ENCODE measurements around the gene METTL17. TPM values are rescaled to one million over a fixed set of nuclear protein-coding genes. Genes with fewer than 3 reads are reported as not detected.

The METTL17 gene, protein sequence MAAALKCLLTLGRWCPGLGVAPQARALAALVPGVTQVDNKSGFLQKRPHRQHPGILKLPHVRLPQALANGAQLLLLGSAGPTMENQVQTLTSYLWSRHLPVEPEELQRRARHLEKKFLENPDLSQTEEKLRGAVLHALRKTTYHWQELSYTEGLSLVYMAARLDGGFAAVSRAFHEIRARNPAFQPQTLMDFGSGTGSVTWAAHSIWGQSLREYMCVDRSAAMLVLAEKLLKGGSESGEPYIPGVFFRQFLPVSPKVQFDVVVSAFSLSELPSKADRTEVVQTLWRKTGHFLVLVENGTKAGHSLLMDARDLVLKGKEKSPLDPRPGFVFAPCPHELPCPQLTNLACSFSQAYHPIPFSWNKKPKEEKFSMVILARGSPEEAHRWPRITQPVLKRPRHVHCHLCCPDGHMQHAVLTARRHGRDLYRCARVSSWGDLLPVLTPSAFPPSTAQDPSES
- 71.9 to 81.0 TPM (median 73.6 TPM) in 5 replicates for total RNA-seq (2022; extraction: Qiagen RNA extraction; ENCODE audit: low read depth)

DNA sequence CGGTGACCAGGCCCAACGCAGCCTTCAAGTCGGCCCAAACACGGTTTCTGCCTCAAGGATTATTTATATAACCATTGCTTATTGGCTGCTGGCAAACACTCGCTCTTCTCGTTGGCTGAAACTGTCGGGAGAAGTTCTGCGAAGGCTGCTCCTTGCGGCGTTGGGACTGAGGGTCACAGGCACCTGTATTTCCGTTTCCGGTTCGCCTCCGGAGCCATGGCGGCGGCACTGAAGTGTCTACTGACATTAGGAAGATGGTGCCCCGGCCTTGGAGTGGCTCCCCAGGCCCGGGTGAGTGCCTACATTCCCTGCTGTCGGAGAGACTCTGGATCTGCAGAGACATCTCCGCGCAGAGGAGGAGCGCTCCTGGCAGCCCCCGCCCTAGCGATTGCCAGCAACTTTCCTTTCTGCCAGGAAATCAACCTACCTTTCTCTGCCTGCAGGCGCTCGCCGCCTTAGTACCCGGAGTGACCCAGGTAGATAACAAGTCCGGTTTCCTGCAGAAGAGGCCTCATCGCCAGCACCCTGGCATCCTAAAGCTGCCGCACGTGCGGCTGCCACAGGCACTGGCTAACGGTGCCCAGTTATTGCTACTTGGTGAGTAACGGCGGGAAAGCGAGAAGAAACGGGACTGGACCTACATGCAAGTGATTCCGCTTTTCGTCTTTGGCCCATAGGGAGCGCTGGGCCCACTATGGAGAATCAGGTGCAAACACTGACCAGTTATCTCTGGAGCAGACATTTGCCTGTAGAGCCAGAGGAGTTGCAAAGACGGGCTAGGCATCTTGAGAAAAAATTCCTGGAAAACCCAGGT, at the start of gene METTL17:
Gene METTL17, plus strand, starts transcription at position 194 of the 814 bp plus-strand sequence. Its CDS starts 23 bp downstream, at position 217.

DNA sequence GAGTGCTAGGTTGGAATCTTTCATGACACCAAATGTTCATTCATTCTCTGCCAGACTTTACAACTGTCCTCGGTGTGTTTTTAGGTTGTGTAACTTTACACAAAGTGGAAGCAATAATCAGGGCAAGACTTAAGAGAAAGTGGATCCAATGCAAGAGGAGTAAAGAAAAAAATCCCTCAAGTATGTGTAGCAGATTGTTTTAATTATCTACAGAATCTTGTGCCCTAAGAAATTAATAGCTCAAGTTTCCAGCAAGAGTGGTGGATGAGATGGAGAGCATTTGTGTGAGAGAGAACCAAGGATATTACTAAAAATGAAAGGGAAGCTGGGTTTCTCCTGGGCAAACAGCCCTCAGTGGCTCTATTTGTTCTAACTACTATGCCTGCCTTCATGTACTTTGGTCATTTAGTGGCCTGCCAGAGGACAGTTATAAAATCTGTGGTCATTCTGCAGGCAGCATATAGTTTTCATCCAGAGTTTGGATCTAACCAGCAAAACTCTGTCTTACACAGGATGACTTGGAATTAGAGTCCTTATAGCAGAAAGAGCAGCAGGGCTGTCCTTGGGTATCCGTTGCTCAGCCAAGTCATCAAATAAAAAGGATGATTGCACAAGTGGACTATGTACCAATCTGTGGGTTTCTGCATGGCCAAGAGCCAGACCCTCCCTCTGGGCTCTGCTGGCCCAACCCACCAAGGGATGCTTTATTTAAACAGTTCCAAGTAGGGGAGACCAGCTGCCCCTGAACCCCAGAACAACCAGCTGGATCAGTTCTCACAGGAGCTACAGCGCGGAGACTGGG, 34.8 kb upstream of the METTL17 start, which contains the start of gene RNASE2:
Gene RNASE2, plus strand, starts transcription at position 752 of the 802 bp plus-strand sequence. CDS start 285 bp downstream, outside the sequence.

GRCh38 chr14:20998674-20999366, 9.0 kb downstream of the METTL17 start, which contains the start of gene SLC39A2:
SLC39A2 (plus strand) TSS chr14:20999293; CDS start chr14:20999447, 154 bp downstream.

GRCh38 chr14:21024585-21025370, 35.0 kb downstream of the METTL17 start, which contains the start of gene NDRG2:
NDRG2 (minus strand) TSS chr14:21025061; CDS start chr14:21023315, 1,746 bp downstream.

GRCh38 chr14:21029917-21030316, 40.1 kb downstream of the METTL17 start, which contains the start of gene TPPP2:
TPPP2 (plus strand) TSS chr14:21030217; CDS start chr14:21030582, 365 bp downstream.

GRCh38 chr14:21034707-21035106, 44.9 kb downstream of the METTL17 start, which contains the start of gene RNASE13:
RNASE13 (minus strand) TSS chr14:21034807; CDS start chr14:21034288, 519 bp downstream.

GRCh38 chr14:21041676-21042433, 52.1 kb downstream of the METTL17 start, which contains the start of gene RNASE7:
RNASE7 (plus strand) TSS chr14:21042362; CDS start chr14:21042993, 631 bp downstream.

Other genes with a start within 250 kb of the METTL17 start
- not detected in 5 replicates for gene EDDM3A, start 244.1 kb upstream of the METTL17 start, total RNA-seq (2022; extraction: Qiagen RNA extraction; ENCODE audit: low read depth)
- gene EDDM3B, start 221.6 kb upstream of the METTL17 start, total RNA-seq (2022; extraction: Qiagen RNA extraction; ENCODE audit: low read depth) = not detected in 5 replicates
- not detected in 5 replicates for gene RNASE6, start 208.7 kb upstream of the METTL17 start, total RNA-seq (2022; extraction: Qiagen RNA extraction; ENCODE audit: low read depth)
- 0.19 to 0.33 TPM (median 0.27 TPM) in 3 of 5 replicates, not detected in the others for gene RNASE1, start 187.1 kb upstream of the METTL17 start, total RNA-seq (2022; extraction: Qiagen RNA extraction; ENCODE audit: low read depth)
- gene RNASE3, start 98.6 kb upstream of the METTL17 start, total RNA-seq (2022; extraction: Qiagen RNA extraction; ENCODE audit: low read depth) = not detected in 5 replicates
- not detected in 5 replicates for gene RNASE2, start 34.5 kb upstream of the METTL17 start, total RNA-seq (2022; extraction: Qiagen RNA extraction; ENCODE audit: low read depth)
- gene SLC39A2, start 9.3 kb downstream of the METTL17 start, total RNA-seq (2022; extraction: Qiagen RNA extraction; ENCODE audit: low read depth) = not detected in 5 replicates
- 1.8 to 3.8 TPM (median 3.4 TPM) in 5 replicates for gene NDRG2, start 35.1 kb downstream of the METTL17 start, total RNA-seq (2022; extraction: Qiagen RNA extraction; ENCODE audit: low read depth)
- gene TPPP2, start 40.2 kb downstream of the METTL17 start, total RNA-seq (2022; extraction: Qiagen RNA extraction; ENCODE audit: low read depth) = not detected in 5 replicates
- gene RNASE13, start 44.8 kb downstream of the METTL17 start, total RNA-seq (2022; extraction: Qiagen RNA extraction; ENCODE audit: low read depth) = not detected in 5 replicates
- not detected in 5 replicates for gene RNASE7, start 52.4 kb downstream of the METTL17 start, total RNA-seq (2022; extraction: Qiagen RNA extraction; ENCODE audit: low read depth)
- not detected in 5 replicates for gene RNASE8, start 67.8 kb downstream of the METTL17 start, total RNA-seq (2022; extraction: Qiagen RNA extraction; ENCODE audit: low read depth)
- 6.5 to 13.7 TPM (median 10.8 TPM) in 5 replicates for gene ARHGEF40, start 80.3 kb downstream of the METTL17 start, total RNA-seq (2022; extraction: Qiagen RNA extraction; ENCODE audit: low read depth)
- gene ZNF219, start 108.7 kb downstream of the METTL17 start, total RNA-seq (2022; extraction: Qiagen RNA extraction; ENCODE audit: low read depth) = 14.7 to 32.8 TPM (median 31.7 TPM) in 5 replicates
- 0.29 to 1.3 TPM (median 0.84 TPM) in 5 replicates for gene TMEM253, start 111.1 kb downstream of the METTL17 start, total RNA-seq (2022; extraction: Qiagen RNA extraction; ENCODE audit: low read depth)
- not detected in 5 replicates for gene OR5AU1, start 166.1 kb downstream of the METTL17 start, total RNA-seq (2022; extraction: Qiagen RNA extraction; ENCODE audit: low read depth)

Measured in A549 treated with ZK216348 at 1 μM for 4 hours (cell line).